GM19043 (cell line): Measurements from ENCODE around the gene TARP.
"Not testable (repeated sequence)": the region's sequence is repeated elsewhere in the genome, so short reads cannot be mapped to it uniquely, and the experiment has no call there.

Experiments used
- ATAC-seq: cut with Tn5 transposase; IDR thresholded peaks from one replicate; pipeline ENCODE4 v1.9.1; 2021; ENCODE audit warnings: low read depth; ENCODE audit not compliant: unreplicated experiment

TARP gene

DNA sequence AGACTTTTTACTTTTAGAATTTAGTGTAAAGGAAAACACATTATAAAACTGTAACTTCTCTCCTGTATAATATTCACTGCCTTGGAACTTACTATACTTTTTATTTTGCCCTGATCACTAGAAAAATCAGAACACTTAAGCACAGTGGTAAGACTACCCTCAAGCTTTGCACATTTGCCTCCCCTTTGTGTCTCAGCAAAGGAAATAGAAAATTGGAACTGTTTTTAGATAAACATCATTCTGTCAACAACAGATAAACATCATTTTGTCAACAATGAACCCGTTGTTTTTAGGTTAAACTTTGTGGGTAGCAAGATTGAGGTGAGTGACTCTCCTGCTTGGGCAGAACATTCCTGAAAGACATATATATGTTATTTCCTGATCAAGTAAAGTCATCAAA lies 8.8 kb downstream of the TARP start:
- not testable (repeated sequence) for ATAC-seq

DNA sequence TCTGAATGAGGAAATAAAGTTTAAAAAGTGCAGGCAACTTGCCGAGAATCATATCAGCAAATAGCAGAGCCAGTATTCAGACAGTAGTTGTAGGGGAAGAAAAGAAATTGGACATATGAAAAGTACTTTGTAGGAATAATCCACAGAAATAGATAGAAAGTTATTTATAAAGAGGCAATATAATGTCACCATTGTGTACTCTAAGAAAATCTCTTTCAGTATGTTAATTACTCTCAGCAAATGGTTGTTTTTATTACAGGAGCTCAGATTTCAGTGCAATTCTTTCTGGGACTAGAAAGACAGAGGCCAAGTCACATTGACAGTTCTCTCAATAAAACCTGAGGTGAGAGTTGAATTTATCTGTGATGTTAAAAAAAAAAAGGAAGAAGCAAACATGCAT lies 10.2 kb downstream of the TARP start:
- ATAC-seq: not testable (repeated sequence)

DNA sequence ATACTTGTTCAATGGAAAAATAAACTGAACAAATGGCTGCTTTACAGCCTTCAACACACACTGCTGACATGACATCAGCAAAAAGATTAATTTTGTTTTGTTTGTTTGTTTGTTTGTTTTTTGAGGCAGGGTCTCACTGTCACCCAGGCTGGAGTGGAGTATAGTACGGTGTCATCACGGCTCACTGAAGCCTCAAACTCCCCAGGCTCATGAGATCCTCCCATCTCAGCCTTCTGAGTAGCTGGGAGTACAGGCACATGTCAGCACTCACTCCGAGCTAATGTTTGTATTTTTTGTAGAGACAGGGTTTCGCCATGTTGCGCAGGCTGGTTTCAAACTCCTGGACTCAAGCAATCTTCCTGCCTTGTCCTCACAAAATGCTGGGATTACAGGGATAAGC lies 10.9 kb downstream of the TARP start:
- ATAC-seq: no peak

- not testable (repeated sequence) for ATAC-seq
Measured at GRCh38 chr7:38262026-38262425, 11.4 kb downstream of the TARP start.

DNA sequence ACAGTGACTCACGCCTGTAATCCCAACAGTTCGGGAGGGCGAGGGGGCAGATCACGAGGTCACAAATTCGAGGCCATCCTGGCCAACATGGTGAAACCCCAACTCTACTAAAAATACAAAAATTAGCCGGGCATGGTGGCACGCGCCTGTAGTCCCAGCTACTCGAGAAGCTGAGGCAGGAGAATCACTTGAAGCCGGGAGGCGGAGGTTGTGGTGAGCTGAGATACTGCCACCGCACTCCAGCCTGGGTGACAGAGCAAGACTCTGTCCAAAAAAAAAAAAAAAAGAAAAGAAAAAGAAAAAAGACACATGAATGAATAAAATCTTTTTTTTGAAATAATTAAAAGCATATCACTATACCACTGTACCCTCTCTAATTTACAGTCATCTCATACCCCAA lies 11.8 kb downstream of the TARP start:
- not testable (repeated sequence) for ATAC-seq

- not testable (repeated sequence) for ATAC-seq
Measured at GRCh38 chr7:38259157-38259556, 14.3 kb downstream of the TARP start.

DNA sequence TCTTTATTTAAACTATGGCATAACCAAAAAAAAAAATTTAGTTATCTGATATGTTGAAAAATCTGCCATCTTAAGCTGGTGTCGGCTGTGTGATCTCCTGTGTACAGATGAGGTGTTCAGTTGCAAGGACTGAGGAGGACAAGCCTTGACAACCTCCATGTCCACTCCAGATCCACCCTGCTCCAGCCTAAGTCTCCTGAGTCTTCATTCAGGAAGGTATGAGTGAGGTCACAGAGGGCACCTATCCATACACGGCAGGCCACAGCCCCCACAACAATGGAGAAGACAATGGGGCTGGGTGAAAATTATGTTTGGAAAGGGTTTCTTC lies 16.1 kb downstream of the TARP start:
- no peak for ATAC-seq

DNA sequence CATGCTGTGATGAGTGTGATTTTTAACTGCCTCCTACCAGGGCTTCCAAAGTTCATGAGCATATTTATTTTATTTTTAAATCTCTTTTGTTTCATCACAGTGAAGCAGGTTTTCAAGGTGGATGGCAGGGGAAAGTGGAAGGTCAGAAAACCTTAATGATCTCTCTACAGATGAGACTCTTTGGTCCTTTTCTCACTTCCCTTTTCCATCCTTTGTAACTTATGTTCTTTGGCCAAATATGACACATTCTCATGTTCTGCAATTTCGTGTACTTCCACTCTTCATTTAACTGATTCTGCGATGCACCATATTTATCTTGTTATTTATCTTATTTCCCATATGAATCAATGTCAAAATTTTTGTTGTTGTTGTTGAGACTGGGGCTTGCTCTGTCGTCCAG lies 23.6 kb downstream of the TARP start:
- peak; percentile 85 for ATAC-seq

GRCh38 chr7:38248069-38248567 lies 25.3 kb downstream of the TARP start:
- no peak for ATAC-seq

DNA sequence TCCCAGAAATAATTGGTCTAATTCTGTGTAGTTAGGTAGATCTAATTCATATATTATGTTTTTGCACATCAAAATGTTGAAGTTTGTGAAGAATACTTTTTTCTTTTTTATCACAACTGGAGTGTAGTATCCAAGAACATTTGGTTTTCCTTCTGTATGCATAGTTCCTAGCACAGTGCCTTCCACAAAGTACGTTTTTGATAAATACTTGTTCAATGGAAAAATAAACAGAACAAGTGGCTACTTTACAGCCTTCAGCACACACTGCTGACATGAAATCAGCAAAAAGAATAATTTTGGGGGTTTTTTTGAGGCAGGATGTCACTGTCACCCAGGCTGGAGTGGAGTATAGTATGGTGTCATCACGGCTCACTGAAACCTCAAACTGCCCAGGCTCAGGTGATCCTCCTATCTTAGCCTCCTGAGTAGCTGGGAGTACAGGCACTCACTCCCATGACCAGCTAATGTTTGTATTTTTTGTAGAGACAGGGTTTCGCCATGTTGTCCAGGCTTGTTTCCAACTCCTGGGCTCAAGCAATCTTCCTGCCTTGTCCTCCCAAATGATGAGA lies 27.9 kb downstream of the TARP start:
- ATAC-seq: no peak

- ATAC-seq: no peak
Measured at GRCh38 chr7:38244516-38244915, 28.9 kb downstream of the TARP start.

GRCh38 chr7:38243345-38243744 lies 30.1 kb downstream of the TARP start:
- not testable (repeated sequence) for ATAC-seq

GRCh38 chr7:38242814-38243213 lies 30.6 kb downstream of the TARP start:
- ATAC-seq: no peak

DNA sequence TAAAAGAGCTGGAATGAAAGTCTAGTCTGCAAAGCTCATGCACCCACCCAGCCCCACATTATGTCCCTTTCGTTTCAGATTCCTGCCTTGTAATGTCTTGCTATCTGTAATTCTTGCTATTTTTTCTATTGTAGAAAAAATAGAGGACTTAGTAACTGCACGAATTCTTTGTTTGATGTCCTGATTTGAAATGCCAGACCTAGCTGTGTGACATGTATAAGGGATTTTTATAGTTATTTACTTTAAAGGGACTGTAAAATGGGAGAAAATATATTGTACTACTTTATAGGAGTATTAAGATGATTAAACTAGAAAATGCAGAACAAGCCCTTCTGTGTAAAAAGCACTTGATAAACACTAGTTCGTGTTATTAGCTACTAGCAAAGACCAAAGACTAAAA lies 32.4 kb downstream of the TARP start:
- no peak for ATAC-seq

DNA sequence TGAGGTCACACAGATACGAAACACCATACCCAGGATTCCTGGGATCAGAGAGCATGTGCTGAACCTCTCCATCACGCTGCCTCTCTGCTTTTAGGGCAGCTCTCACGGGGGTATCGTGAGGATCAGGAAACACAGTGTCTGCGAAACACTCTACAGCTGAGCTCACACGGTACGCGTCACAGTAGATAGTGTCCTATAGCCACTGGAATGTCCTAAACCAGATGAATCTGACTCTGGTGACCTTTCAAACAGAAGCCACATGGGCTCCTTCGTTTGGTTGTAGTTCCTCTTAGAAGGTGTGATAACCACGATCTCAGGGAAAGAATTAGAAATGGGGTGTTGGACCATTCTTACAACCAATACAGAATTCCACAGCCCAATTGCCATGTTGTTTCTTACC lies 34.3 kb downstream of the TARP start:
- ATAC-seq: not testable (repeated sequence)

GRCh38 chr7:38235606-38236005 lies 37.8 kb downstream of the TARP start:
- ATAC-seq: no peak

- not testable (repeated sequence) for ATAC-seq
Measured at GRCh38 chr7:38234759-38235158, 38.7 kb downstream of the TARP start.

GRCh38 chr7:38232502-38233366 lies 40.7 kb downstream of the TARP start:
- peak; percentile 85 for ATAC-seq

- no peak for ATAC-seq
Measured at GRCh38 chr7:38229884-38230642, 43.4 kb downstream of the TARP start.

DNA sequence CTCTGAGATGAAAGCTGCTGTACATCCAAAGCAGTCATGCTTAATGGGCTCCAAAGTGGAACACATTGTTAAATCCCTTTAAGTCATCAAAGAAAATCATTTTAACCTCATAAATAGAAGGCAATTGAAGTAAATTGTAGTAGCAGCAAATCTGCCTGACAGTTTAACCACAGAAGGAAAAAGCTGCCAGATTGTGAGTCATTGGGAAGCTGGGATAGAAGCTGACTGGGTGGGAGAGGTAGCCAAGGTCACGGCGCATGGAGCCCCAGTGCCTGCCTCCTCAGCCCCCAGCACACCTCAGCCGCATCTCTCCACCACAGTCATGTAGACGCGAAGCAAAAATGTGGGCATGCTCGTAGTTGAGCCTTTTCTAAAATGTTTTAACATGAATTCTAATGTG lies 44.0 kb downstream of the TARP start:
- no peak for ATAC-seq

GRCh38 chr7:38224392-38224791 lies 49.0 kb downstream of the TARP start:
- ATAC-seq: no peak
